HG02970 (cell line): ENCODE data around the gene CYP26B1.
"Not testable (repeated sequence)": the region's sequence is repeated elsewhere in the genome, so short reads cannot be mapped to it uniquely, and the experiment has no call there.

Source experiments
- ATAC-seq: cut with Tn5 transposase; IDR thresholded peaks from one replicate; pipeline ENCODE4 v1.9.1; 2021; ENCODE audit warnings: mild to moderate bottlenecking, moderate library complexity, moderate number of reproducible peaks; ENCODE audit not compliant: unreplicated experiment, low FRiP score

Gene CYP26B1

DNA sequence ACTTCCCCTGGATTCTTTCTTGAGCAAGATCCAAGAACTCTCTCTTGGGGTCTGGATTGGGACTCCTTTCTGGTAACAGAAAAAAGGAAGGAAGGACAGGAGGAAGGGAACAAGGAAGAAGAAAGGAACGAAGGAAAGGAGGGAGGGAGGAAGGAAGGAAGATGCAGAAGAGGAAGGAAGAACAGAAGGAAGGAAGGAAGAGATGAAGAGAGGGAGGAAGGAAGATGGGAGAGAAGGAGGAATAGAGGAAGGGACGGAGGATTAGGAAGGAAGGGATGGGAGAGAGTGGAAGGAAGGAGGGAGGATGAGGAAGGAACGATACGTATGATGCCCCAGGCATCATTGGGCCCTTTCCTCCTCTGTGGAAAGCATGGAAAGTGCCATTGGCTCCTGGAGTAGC, 58.6 kb downstream of the CYP26B1 start:
- no peak for ATAC-seq

DNA sequence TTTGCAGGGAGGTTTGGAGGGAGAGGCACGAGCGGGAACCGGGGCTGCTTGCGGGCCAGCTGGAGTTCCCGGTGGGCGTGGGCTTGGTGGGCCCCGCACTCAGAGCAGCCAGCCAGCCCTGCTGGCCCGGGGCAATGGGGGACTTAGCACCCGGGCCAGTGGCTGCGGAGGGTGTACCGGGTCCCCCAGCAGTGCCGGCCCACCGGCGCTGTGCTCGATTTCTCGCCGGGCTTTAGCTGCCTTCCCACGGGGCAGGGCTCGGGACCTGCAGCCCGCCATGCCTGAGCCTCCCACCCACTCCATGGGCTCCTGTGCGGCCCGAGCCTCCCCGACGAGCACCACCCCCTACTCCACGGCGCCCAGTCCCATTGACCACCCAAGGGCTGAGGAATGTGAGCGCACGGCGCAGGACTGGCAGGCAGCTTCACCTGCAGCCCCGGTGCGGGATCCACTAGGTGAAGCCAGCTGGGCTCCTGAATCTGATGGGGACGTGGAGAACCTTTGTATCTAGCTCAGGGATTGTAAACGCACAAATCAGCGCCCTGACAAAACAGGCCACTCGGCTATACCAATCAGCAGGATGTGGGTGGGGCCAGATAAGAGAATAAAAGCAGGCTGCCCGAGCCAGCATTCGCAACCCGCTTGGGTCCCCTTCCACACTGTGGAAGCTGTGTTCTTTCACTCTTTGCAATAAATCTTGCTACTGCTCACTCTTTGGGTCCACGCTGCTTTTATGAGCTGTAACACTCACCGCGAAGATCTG, 60.6 kb downstream of the CYP26B1 start:
- not testable (repeated sequence) for ATAC-seq

- no peak for ATAC-seq
Measured at GRCh38 chr2:72085513-72085912, 62.1 kb downstream of the CYP26B1 start.

- no peak for ATAC-seq
Measured at GRCh38 chr2:72085036-72085435, 62.6 kb downstream of the CYP26B1 start.

GRCh38 chr2:72084584-72084976, 63.1 kb downstream of the CYP26B1 start:
- ATAC-seq, result no peak

DNA sequence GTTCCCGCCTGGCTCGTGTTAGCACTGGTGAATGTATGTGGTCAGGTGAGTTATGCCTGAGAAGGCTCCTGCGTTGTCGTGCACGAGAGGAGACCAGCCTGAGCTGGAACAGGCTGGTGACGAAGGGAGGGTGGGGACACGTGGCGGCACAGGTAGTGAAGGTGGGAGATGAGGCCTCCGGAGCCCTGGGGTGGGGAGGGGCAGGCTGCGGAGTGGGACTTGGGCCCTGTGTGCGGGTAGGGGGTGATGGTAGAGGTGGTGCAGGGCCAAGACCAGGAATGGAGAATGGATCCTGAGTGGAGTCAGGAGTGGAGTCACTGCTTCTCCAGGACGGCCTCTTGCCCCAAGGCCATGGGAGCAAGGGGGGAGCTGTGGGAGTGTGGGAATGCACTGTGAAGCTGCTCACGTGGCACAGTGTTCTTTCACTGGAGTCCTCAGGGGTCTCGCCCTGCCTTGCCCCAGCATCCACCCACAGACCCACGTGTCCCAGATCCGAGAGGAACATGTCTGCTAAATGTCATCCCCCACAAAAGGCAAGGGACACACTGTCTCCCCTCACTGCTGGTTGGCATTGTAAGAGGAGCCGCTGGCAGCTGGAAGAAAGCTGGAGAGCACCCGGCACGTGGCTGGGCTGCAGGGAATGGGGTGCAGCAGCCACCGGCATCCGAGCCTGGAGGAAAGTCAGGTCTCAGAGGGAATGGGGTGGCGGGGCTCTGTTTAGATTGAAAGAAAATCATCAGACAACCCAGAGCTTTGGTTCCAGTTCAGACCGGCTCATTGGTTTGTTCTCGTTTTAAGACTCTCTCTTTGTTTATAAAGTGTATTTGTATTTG, 63.7 kb downstream of the CYP26B1 start:
- ATAC-seq, result no peak

- ATAC-seq, result no peak
Measured at GRCh38 chr2:72082887-72083286, 64.8 kb downstream of the CYP26B1 start.

GRCh38 chr2:72082021-72082601, 65.6 kb downstream of the CYP26B1 start:
- no peak for ATAC-seq

GRCh38 chr2:72081451-72081850, 66.2 kb downstream of the CYP26B1 start:
- ATAC-seq, result no peak

- ATAC-seq, result no peak
Measured at GRCh38 chr2:72080286-72081145, 67.1 kb downstream of the CYP26B1 start.
